Peyer's patch (tissue), 4 donors: ENCODE data around the gene C1QTNF9B.

ENCODE experiments used
- POLR2A ChIP-seq, 2 donors: fragments of 450-650 bp; IDR thresholded peaks; one replicate each; pipeline ENCODE4 v1.5.1; 2017; ENCODE audit warnings: antibody characterized with exemption in 2 of 2, mild to moderate bottlenecking in 2 of 2, moderate library complexity in 2 of 2
- TF ChIP-seq, protein P1 (sequence below), 6 experiments: fragments of 450-650 bp in 4 of 6; fragments of 200-600 bp in 2 of 6; sonication (generic) in 1 of 6; IDR thresholded peaks; one replicate each; pipeline ENCODE4 v1.5.1; 2017 to 2019; ENCODE audit warnings: antibody characterized with exemption in 6 of 6, mild to moderate bottlenecking in 3 of 6, moderate library complexity in 1 of 6

DNA sequence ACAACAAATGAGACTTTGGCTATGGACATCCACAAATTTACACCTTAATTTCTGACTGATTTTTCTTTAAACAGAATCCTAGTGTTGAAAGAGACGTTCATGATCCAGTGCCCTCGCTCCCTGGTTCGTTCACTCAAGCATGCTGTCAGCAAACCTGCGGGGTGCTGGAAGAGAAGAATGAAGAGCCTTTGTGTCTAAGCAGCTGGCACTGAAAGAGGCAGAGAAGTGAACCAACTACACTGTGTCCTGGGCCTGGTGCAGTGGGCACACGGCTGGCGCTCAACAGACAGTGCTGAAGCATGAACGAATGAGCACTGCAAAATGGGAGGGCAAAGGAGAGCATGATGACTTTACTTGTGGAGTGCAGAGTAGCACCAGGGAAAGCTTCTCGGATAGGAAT lies 54.9 kb downstream of the C1QTNF9B start:
- TF ChIP-seq, protein P1, sequence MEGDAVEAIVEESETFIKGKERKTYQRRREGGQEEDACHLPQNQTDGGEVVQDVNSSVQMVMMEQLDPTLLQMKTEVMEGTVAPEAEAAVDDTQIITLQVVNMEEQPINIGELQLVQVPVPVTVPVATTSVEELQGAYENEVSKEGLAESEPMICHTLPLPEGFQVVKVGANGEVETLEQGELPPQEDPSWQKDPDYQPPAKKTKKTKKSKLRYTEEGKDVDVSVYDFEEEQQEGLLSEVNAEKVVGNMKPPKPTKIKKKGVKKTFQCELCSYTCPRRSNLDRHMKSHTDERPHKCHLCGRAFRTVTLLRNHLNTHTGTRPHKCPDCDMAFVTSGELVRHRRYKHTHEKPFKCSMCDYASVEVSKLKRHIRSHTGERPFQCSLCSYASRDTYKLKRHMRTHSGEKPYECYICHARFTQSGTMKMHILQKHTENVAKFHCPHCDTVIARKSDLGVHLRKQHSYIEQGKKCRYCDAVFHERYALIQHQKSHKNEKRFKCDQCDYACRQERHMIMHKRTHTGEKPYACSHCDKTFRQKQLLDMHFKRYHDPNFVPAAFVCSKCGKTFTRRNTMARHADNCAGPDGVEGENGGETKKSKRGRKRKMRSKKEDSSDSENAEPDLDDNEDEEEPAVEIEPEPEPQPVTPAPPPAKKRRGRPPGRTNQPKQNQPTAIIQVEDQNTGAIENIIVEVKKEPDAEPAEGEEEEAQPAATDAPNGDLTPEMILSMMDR (IDR thresholded peaks at IDR 0.05), result no peak
- TF ChIP-seq POLR2A (IDR thresholded peaks at IDR 0.05), result no peak
